Cerebellar nuclear complex (tissue), 1 donor: ENCODE measurements around the gene GAPVD1.
"Not testable (repeated sequence)": the region's sequence is repeated elsewhere in the genome, so short reads cannot be mapped to it uniquely, and the experiment has no call there.

Source experiments
- DNase-seq, 2 experiments: peaks; one replicate each; lab custom pipeline; 2025; lab: John Stamatoyannopoulos, UW

The GAPVD1 gene

GRCh38 chr9:125246261-125246667, 15.4 kb upstream of the GAPVD1 start:
- no peak for DNase-seq

DNA sequence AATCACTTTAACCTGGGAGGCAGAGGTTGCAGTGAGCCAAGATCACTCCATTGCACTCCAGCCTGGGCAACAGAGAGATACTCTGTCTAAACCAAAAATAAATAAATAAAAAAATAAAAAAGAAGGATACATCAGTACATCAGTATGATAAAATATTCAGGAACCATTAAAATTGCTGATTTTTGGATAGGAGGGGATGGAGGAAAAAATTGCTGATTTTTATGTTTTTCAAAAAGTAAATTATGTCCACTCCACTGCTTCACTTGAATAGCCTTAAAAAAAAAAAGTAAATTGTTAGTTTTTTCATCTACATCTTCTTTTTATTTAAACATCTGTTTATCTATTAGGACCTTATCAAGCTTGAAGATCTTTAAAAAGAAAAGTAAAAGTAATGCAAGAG, 7.4 kb upstream of the GAPVD1 start:
- DNase-seq, result no peak

- no peak for DNase-seq
These were observed 5.7 kb upstream of the GAPVD1 start for GRCh38 chr9:125255781-125256391.

DNA sequence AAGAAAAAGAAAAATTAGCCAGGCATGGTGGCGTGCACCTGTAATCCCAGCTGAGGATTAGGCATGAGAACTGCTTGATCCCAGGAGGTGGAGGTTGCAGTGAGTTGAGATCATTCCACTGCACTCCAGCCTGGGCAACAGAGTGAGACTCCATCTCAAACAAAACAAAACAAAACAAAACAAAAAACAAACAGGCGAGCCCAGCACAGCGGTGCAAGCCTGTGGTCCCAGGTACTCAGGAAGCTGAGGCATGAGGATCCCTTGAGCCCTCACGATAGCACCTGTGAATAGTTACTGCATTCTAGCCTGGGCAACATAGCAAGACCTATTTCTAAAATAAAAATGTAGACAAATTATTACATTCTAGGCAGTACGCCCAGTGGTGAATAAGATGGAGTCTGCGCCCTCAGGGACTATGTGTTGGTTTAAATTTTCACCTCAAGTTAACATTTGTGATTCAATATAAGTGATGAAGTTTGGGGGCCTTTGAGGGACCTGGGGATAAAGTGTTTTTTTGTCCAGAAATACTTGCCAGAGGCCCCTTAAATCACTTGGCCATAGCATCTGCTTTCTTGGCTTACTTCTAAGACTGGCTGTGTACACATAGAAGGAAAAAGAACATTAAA, 3.4 kb upstream of the GAPVD1 start:
- DNase-seq, result no peak

- no peak for DNase-seq
These were observed 2.6 kb upstream of the GAPVD1 start for GRCh38 chr9:125258832-125259534.

- peak in 1 of 2 experiments; percentile 50 for DNase-seq
These were observed 1.1 kb upstream of the GAPVD1 start for GRCh38 chr9:125260561-125260960.

DNA sequence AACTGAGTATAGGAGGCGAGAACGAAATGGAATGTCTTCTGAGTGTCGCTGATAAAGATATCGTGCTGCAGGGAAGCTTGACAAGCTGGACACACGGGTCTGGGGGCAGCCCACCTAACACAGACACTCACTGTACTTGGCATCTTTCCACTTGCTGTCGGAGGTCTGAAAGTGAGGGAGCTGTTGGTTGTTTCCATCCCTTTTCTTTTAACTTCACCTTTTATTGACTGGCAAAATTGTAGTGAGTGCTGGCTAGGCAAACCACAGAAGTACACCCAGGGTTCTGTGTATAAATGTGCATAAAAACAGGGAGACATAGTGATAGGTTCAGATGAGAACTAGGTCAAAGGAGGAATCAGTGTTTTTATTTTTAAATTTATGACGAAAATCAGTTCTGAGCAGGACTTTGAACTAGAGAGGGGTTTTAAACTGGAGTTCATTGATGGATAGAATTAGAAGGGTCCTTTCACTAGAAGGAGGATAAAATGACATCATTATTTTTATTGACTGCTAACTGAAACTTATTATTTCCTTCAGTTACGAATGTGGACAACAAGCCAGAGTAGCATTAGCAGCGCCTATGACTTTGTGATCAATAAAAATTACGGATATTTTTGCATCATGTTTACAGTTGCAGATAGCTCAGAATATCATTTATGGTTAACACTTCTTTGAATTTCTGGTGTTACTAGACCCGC, 817 bp downstream of the GAPVD1 start:
- DNase-seq, result no peak

DNA sequence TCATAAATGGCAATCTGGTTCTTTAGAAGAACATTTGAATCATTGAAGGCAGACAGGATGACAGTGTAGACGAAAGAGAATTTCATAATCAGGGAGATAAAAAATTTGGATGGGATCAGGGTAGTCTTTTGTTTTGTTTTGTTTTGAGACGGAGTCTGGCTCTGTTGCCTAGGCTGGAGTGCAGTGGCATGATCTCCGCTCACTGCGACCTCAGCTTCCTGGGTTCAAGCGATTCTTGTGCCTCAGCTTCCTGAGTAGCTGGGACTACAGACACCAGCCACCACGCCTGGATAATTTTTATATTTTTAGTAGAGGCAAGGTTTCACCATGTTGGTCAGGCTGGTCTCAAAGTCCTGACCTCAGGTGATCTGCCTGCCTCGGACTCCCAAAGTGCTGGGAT, 2.4 kb downstream of the GAPVD1 start:
- not testable (repeated sequence) for DNase-seq

DNA sequence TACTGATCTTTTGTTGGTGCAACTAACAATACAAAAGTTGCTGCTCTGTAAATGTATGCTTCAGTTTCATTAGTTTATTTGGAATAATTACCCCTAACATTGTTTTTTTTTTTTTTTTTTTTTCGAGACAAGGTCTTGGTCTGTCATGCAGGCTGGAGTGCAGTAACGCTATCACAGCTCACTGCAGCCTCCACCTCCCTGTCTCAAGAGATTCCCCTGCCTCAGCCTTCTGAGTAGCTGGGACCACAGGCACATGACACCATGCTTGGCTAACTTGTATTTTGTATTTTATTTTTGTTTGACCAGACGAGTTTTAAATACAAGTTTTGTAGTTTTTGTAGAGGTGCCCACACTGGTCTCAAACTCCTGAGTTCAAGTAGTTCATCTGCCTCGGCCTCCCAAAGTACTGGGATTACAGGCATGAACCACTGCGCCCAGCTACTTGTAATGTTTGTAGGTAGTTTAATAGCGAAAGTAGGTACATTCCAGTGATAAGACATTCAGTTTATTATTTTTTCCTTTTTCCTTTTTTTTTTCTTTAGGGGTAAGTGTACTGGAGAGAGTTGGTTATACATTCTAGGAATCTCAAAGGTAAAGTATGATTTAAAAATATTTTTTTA, 6.9 kb downstream of the GAPVD1 start:
- no peak for DNase-seq

GRCh38 chr9:125269014-125269397, 7.4 kb downstream of the GAPVD1 start:
- DNase-seq, result no peak

GRCh38 chr9:125271081-125271480, 9.5 kb downstream of the GAPVD1 start:
- DNase-seq, result no peak

GRCh38 chr9:125272697-125273096, 11.1 kb downstream of the GAPVD1 start:
- no peak for DNase-seq

DNA sequence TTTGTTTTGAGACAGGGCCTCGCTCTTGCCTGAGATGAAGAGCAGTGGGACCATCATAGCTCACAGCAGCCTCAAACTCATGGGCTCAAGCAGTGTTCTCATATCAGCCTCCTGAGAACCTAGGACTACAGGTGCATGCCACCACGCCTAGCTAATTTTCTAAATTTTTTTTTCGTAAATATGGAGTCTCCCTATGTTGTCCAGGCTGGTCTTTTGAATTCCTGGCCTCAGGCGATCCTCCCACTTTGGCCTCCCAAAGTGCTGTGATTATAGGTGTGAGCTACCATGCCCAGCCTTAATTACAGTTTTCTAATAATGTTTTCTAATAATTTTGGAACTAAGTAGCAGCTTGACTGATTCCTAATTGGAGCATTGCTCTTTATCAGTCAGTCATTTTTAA, 15.1 kb downstream of the GAPVD1 start:
- no peak for DNase-seq

DNA sequence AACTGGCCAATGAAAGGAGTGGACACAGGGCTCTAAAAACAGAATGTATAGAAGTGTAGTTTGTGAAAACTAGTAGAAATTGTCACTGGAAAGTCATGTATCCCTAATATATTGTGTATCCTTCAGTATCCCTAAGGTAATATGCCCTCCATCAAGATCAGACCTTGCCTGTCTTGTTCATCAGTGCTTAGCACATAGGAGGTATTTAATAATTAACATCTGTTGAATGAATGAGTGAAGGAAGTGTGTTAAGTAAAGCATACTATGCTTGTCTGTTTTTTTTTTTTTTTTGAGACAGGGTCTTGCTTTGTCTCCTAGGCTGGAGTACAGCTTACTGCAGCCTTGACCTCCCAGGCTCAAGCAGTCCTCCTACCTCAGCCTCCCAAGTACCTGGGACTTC, 15.8 kb downstream of the GAPVD1 start:
- DNase-seq, result no peak

- DNase-seq, result no peak
These were observed 19.3 kb downstream of the GAPVD1 start for GRCh38 chr9:125280945-125281344.

- no peak for DNase-seq
These were observed 23.2 kb downstream of the GAPVD1 start for GRCh38 chr9:125284855-125285254.

GRCh38 chr9:125286935-125287433, 25.4 kb downstream of the GAPVD1 start:
- not testable (repeated sequence) for DNase-seq

DNA sequence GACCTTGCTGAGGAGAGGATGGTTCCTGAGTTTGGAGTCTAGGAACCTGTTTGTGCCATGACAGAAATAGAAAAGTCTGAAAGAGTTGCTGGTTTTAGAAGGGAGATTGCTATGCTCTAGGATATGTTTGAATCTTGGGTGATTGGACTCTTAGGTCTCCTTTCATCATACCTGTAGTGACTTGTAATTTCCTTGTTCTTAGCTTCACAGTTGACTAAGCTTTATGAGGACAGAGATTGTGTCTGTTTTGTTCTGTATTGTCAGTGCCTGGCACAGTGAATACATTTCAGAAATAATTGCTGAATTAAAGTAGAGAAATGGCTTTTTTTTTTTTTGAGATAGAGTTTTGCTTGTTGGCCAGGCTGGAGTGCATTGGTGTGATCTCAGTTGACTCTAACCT, 31.5 kb downstream of the GAPVD1 start:
- no peak for DNase-seq

DNA sequence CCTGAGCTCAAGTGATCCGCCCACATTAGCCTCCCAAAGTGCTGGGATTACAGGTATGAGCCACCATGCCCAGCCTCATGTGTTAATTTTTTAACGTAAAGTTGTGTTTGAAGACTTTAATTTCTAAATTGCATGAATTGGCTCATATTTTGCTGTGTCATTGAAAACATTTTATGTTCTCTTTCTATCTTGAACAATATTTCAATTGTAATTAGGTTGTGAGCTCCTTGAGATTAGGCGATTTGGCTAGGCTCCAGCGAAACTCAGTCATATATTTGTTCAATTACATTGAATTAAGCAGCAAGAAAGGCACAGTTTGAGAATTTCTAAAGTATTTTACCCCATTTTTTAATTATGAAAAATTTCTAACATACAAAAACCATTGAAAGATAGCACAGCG, 34.0 kb downstream of the GAPVD1 start:
- no peak for DNase-seq

GRCh38 chr9:125296843-125297372, 35.3 kb downstream of the GAPVD1 start:
- DNase-seq, result no peak

DNA sequence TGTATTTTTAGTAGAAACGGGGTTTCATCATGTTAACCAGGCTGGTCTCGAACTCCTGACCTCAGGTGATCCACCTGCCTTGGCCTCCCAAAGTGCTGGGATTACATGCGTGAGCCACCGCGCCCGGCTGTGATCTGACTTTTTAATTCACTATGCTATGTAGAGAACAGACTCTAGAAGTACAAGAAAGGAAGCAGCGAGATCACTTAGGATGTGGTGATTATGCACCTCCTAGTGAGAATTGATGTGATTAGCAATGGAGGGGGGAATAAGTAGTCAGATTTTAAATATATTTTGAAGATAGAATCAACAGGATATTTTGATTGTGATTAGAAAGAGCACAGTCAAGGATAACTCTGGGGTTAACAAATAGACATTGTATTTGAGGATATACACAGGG, 36.3 kb downstream of the GAPVD1 start:
- DNase-seq, result no peak

- no peak for DNase-seq
These were observed 40.6 kb downstream of the GAPVD1 start for GRCh38 chr9:125302241-125302640.
